Neutrophil (primary cell): Measurements from ENCODE around the gene COPZ2.
"Not testable (repeated sequence)": the region's sequence is repeated elsewhere in the genome, so short reads cannot be mapped to it uniquely, and the experiment has no call there.

Experiments used
- H3K27ac ChIP-seq: fragments of 200-600 bp; sonication (generic); 2 replicates; pipeline ENCODE4 v1.5.1; 2016; ENCODE audit warnings: mild to moderate bottlenecking, moderate library complexity
- H3K27me3 ChIP-seq: fragments of 200-600 bp; sonication (generic); 2 replicates; pipeline ENCODE4 v1.6.0; 2016; ENCODE audit warnings: mild to moderate bottlenecking
- H3K36me3 ChIP-seq: fragments of 200-600 bp; sonication (generic); 2 replicates; pipeline ENCODE4 v1.5.1; 2017
- H3K4me1 ChIP-seq, 2 experiments: fragments of 200-600 bp in 1 of 2; sonication (generic) in 1 of 2; 1 replicate in 1 of 2; 2 replicates in 1 of 2; pipeline versions ENCODE4 v1.5.1 to v1.6.1; 2013 to 2016; ENCODE audit warnings: low read depth in 1 of 2, low read length in 1 of 2, mild to moderate bottlenecking in 1 of 2, moderate library complexity in 1 of 2; ENCODE audit not compliant: control insufficient read depth in 1 of 2, insufficient read depth in 1 of 2
- H3K4me3 ChIP-seq, 2 experiments: fragments of 200-600 bp in 1 of 2; sonication (generic) in 1 of 2; 1 replicate in 1 of 2; 2 replicates in 1 of 2; pipeline ENCODE4 v1.5.1; 2013 to 2016; ENCODE audit warnings: low read depth in 1 of 2, low read length in 1 of 2, mild to moderate bottlenecking in 1 of 2, moderate library complexity in 1 of 2
- H3K9me3 ChIP-seq: fragments of 200-600 bp; sonication (generic); 2 replicates; pipeline ENCODE4 v1.5.1; 2016
- CTCF ChIP-seq: fragments of 200-600 bp; sonication (generic); IDR thresholded peaks from 2 replicates; pipeline ENCODE4 v1.5.1; 2016; ENCODE audit warnings: antibody characterized with exemption

Gene COPZ2

DNA sequence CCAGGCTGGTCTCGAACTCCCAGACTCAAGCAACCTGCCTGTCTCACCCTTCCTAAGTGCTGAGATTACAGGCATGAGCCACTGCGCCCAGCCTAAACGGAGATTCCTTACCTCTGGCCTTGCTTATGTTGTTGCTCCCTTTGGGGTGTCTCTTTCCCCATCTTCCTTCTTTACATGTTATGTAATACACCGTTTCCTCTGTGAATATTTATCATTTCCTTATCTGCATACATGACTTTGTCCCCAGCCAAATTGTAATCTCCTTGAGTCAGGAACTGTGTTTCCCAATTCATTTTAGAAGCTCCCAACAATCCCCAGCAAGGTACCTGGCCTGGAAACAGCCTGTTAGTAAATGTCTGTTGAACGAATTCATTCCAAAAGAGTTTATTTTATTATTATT is 15.7 kb downstream of the COPZ2 start:
- no peak overlapping the region for H3K4me3 ChIP-seq
- no peak for TF ChIP-seq CTCF
- H3K36me3 ChIP-seq = no peaks in the 10 kb centered on the region
- H3K9me3 ChIP-seq = no peaks in the 10 kb centered on the region
- H3K4me1 ChIP-seq = peaks cover 43 to 55% of the 10 kb centered on the region in 2 experiments
- H3K27me3 ChIP-seq = peaks cover 70% of the 10 kb centered on the region
- peak overlapping the region; percentile 5 for H3K27ac ChIP-seq

- H3K36me3 ChIP-seq, H3K4me3 ChIP-seq, H3K27ac ChIP-seq, H3K9me3 ChIP-seq: not testable (repeated sequence)
- Histone ChIP-seq H3K4me1 (peaks cover 14 to 18% of the 10 kb centered on the region in 2 experiments), H3K27me3 (peaks cover 62% of the 10 kb centered on the region)
These were observed 19.8 kb downstream of the COPZ2 start for GRCh38 chr17:48017817-48018158.

DNA sequence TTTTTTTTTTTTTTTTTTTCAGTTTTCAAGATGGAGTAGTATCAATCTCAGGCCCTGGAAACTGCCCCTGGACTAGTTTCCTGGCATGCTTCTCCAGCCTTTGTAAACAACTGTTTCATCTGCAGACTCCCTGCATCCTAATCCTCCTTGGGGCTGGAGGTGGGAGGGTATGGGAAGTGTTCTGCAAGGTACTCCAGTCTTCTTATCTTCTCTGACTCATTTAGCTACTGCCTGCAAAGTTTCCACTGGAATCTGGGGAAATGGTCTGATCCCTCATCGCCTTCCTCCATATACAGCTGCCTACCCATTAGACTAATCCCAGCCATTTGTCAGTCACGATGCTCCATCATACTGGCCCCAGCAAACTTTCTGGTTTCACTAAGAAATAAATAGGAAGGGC is 21.5 kb downstream of the COPZ2 start:
- H3K4me1 ChIP-seq = peaks cover 11 to 17% of the 10 kb centered on the region in 2 experiments
- no peak for TF ChIP-seq CTCF
- H3K9me3 ChIP-seq = no peaks in the 10 kb centered on the region
- no peaks in the 10 kb centered on the region for H3K36me3 ChIP-seq
- no peak overlapping the region for H3K4me3 ChIP-seq
- H3K27me3 ChIP-seq = peaks cover 70% of the 10 kb centered on the region
- no peak overlapping the region for H3K27ac ChIP-seq

DNA sequence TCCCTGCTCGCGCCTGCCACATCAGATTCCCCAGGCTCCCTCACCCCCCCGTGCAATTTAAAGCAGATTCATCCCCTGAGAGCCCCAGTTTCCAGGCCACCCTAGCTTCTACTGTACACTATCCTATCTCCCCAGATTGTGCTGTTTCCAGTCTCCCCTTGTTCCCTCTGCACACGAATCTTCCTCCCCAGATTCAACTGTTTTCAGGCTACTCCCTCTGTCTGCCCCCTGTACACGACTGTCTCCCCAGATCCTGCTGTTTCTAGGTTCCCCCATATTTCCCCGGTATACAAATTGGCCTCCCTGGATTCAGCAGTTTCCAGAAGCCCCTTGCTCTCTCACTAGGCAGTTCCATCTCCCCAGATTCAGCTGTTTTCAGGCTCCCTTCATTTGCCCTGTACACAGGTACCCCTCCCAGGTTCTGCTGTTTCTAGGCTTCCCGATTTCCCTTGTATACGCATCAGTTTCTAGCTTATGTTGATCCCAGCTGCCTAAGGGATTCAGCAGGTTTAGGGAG is 22.9 kb downstream of the COPZ2 start:
- no peaks in the 10 kb centered on the region for H3K36me3 ChIP-seq
- H3K4me1 ChIP-seq = peaks cover 10 to 14% of the 10 kb centered on the region in 2 experiments
- TF ChIP-seq CTCF = no peak
- no peak overlapping the region for H3K27ac ChIP-seq
- H3K4me3 ChIP-seq = no peak overlapping the region
- H3K9me3 ChIP-seq = no peaks in the 10 kb centered on the region
- H3K27me3 ChIP-seq = peaks cover 81% of the 10 kb centered on the region

DNA sequence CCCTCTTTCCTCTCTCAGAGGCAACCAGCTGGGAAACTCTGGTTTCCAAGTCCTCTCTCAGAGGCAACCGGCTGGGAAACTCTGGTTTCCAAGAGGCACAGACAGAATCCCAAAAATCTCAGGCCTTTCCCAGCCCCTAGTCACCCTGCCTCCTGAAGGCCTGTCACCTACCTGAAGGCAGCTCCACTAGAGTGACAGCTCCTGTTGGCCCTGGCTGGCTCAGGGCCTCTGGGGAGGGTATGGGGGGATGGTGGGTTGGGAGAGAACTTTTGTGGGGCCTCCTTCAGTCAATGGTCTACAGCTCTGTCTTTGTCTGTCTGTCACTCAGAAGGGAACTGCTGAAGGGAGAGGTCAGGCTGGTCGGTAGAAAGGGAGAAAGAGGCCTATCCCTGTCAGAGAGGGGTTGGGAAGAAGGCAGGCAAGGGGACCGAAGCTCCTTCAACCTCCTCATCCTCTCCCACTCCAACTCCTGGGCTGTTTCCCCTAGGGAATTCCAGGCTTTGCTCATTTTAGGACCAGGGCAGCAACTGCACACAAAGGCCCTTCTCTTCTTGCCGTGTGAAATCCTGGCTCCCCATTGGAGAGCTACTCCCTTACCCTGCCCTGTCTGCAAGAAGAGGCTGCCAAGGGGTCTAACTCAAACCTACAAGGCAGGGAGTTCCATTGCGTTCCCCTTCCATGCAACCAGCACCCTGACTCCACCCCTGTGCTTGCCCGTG is 23.6 kb downstream of the COPZ2 start:
- no peak for TF ChIP-seq CTCF
- Histone ChIP-seq H3K36me3 (no peaks in the 10 kb centered on the region), H3K4me3 (no peak overlapping the region), H3K27ac (no peak overlapping the region), H3K4me1 (peaks cover 10 to 14% of the 10 kb centered on the region in 2 experiments), H3K9me3 (no peaks in the 10 kb centered on the region), H3K27me3 (peaks cover 81% of the 10 kb centered on the region)

GRCh38 chr17:48012654-48013053 is 24.9 kb downstream of the COPZ2 start:
- peaks cover 10 to 14% of the 10 kb centered on the region in 2 experiments for H3K4me1 ChIP-seq
- peaks cover 75% of the 10 kb centered on the region for H3K27me3 ChIP-seq
- no peak overlapping the region for H3K27ac ChIP-seq
- H3K36me3 ChIP-seq = no peaks in the 10 kb centered on the region
- no peak overlapping the region for H3K4me3 ChIP-seq
- no peak for TF ChIP-seq CTCF
- H3K9me3 ChIP-seq = no peaks in the 10 kb centered on the region
